ENCODE measurements around the gene NELFB.
A peak's percentile ranks its signal among the peaks of the same experiment; 100 is the strongest.
"Not testable (repeated sequence)": the region's sequence is repeated elsewhere in the genome, so short reads cannot be mapped to it uniquely, and the experiment has no call there.

Gene NELFB

DNA sequence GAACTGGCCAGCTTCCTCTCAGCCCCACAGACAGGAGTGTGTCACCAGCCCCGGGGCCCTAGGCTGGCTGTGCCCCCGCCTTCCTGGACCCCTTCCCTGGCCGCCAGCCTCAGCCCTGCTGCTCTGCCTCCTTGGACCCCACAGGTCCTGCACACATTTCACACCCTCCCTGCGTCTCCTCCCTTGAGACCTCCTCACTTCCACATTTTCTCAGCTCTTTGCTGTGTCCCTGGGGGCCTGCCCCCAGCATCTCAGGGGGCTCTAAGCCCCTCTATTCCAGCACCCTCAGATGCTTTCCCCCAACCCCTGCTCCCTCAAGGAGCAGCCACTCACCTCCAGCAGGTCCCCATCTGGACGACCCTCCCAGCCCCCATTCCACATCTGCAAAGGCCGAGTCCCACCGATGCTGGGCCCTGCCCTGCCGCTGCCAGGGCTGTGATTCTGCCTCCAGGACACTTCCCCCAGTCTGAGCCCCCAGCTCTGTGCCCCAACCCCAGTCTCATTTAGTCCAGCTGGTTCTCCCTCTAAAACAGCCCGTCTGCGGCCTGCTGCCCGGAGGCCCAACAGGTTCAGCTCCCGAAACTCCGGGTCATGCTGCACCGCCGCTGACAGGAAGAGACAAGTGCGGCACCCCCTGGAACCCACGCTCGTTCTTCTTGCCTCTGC, 20.2 kb upstream of the NELFB start:
- no peak for DNase-seq (ENCODE audit: low read depth)

DNA sequence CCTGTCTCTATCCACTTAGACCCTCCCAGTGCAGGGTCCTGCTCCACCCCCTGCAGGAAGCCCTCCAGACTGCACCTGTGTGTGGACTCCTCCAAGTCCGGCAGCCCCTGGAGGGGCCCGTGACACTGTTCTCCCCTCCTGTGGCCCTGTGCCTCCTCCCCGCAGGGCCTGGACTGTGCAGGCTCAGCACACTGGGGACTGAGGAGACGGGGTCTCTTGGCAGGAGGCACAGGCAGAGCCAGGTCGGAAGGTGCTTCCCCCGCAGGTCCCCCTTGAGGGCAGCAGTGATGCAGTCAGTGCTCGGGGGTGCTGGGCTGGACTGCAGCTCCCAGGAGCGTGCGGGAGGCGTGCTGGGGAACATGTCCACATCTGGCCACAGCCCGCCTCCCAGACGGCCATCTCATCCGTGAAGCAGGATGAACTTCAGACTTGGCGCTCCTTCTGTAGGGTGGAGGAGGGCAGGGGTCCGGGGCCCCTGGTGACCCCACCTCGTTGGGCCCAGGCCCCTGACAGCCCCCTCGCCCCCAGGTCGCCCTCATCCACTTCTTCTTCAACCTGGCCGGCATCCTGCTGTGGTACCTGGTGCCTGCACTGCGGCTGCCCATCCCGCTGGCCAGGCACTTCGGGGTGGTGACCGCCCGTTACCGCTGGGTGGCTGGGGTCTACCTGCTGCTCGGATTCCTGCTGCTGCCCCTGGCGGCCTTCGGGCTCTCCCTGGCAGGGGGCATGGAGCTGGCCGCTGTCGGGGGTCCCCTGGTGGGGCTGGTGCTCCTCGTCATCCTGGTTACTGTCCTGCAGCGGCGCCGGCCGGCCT, 19.5 kb upstream of the NELFB start:
- DNase-seq (ENCODE audit: low read depth), result no peak

DNA sequence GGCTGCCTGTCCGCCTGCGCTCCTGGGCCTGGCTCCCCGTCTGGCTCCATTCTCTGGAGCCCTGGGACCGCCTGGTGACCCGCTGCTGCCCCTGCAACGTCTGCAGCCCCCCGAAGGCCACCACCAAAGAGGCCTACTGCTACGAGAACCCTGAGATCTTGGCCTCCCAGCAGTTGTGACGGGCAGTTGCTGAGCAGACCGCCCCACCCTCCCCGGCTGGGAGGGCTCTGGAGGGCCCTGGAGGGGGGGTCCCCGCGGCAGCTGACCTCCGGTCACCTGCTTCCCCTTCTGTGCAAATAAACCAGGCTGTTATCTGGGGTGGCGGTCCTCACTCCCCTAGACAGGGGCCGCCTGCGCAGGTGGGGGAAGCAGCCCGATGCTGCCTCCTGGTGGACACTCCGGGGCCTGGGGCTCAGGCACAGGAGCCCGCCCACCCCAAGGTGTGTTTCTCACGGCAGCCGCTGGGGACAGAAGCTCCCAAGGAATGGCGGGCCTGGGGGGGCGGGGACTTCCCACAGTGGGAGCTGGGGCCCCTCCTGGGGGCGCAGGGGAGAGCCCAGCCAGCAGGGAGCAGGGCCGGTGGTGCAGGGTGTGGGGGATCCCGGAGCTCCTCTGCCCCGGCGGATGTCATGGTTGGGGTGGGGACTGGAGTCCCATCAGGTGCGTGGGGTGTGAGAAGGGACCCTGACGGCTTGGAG, 18.7 kb upstream of the NELFB start:
- DNase-seq (ENCODE audit: low read depth), result peak; percentile 79

DNA sequence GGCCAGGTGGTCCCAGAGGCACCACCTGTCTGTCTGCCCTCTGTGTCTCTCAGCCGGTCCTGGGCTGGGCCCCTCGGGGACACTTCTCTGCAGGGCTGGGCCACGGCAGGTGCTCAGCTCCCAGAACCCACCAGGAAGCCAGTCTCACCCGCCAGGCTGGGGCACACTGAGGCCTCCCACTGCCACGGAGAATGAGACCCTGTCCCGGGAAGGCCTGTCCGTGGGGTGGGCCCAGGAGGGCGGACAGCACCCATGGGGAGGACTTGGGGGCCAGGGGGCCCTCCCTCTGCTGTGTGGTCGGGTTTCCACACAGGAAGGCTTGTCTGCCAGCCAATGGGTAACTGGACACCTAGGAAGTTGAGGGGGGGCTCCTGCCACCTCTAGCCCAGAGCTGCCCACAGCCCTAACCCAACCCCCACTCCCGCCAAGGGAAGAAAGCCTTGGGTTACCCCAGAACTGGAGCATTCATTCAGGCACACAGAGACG, 18.1 kb upstream of the NELFB start:
- no peak for DNase-seq (ENCODE audit: low read depth)

DNA sequence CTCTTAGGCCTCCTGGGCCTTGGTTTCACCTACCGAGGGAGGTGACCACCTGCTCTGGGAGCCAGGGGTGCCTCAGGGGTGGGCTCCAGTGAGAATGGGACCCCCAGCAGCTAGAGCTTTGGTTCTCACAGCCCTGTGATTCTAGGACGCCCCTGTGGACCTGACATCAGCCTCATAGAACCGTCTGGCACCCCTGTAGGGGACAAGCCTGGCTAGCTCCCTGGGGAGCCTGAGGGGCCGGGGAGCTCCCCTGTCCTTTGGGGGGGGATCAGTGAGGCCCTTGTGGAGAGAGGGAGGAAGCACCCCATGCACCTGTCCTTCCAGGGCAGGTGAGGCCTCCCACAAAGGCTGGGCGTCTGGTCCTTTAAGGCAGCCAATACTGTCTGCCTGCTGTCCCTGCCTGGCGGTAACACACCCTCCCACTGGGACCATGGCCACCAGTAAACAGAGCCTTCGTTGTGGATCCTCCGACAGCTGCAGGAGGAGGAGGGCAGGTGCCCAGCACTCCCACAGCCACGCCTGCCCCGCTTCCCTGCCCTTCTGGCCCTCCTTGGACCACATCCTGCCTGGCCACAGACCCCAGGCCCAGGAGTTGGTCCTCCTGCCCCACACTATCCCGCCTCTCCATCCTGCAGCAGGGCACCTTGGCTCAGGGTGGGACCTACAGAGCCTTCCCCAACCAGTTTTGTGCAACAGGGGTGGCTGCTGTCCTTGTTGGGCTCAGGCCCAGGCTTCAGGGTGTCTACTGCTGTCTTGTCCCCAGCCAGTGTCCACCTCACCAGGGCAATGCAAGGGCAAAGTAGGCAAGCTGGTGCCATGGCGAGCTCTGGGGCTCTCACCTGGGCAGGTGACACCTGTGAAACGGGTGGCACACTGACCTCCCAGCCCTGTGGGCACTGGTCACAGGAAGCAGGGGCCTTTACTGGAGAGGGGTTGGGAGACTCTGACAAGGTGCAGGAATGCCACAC, 17.1 kb upstream of the NELFB start:
- DNase-seq (ENCODE audit: low read depth), result no peak

DNA sequence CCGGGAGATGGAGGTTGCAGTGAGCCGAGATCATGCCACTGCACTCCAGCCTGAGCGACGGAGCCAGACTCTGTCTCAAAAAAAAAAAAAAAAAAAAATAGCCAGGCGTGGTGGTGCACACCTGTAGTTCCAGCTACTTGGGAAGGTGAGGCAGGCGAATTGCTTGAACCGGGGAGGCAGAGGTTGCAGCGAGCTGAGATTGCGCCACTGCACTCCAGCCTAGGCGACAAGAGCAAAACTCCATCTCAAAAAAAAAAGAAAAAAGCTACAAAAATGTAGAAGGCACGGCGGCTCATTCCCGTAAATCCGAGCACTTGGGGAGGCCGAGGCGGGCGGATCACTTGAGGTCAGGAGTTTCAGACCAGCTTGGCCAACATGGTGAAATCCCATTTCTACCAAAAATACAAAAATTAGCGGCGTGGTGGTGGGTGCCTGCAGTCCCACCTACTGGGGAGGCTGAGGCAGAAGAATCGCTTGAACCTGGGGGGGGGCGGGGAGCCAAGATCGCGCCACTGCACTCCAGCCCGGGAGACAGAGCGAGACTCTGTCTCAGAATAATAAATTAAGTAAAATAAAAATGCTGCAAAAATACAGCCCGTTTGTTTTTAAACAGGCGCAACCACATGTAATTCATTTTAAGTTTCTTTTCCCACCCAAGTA, 15.5 kb upstream of the NELFB start:
- DNase-seq (ENCODE audit: low read depth), result not testable (repeated sequence)

DNA sequence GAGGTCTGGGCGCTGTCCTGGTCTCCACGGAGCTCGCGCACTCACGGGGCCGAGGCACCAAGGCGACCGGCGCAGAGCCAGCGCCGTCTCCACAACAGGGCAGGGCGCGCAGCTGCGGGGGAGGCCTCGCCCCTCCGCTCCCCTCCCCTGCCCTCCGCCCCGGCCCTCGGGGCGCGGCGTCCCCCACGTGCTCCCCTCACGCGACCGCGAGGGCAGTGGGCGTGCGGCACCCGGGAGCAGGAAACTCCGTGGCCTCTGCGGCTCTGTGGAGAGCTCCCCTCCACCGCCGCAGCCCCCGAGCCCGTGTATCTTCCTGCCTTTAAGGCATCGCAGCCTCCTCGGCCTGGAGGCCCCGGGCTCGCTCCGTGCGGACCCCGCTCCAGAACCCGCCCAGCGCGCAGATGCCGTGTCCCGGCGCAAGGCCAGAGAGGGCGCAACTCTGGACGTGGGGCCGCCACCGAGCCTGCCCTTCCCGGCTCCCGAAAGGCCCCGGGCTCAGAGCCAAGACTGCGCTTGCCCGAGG, 14.7 kb upstream of the NELFB start:
- DNase-seq (ENCODE audit: low read depth), result no peak

DNA sequence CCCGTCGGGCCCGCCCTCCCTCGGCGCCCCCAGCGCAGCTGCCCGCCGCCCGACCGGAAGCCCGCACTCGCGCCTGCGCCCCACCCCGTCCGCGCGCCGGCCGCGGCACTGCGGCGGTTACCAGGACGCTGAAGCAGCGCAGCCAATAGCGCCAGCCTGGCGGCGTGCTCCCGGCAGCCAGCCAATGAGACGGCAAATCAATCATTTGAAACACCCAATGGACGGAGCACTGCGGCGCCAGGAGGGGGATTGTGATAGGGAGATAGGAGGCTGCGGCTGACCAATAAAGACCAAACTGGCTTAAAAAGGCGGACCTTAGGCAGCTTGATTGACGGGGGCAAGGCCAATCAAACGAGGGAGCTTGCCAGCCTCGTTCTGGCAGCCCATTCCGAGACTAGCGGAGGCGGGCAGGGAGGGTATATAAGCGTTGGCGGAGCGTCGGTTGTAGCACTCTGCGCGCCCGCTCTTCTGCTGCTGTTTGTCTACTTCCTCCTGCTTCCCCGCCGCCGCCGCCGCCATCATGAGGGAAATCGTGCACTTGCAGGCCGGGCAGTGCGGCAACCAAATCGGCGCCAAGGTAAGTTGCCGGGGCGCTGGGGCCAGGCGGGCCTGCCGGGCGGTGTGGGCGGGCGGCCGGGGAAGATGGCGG, 14.2 kb upstream of the NELFB start, which contains the start of gene TUBB4B:
Gene TUBB4B (plus strand): TSS at position 447 of the 649 bp plus-strand sequence. CDS start 74 bp downstream, at position 521.
- peak; percentile 90 for DNase-seq (ENCODE audit: low read depth)

DNA sequence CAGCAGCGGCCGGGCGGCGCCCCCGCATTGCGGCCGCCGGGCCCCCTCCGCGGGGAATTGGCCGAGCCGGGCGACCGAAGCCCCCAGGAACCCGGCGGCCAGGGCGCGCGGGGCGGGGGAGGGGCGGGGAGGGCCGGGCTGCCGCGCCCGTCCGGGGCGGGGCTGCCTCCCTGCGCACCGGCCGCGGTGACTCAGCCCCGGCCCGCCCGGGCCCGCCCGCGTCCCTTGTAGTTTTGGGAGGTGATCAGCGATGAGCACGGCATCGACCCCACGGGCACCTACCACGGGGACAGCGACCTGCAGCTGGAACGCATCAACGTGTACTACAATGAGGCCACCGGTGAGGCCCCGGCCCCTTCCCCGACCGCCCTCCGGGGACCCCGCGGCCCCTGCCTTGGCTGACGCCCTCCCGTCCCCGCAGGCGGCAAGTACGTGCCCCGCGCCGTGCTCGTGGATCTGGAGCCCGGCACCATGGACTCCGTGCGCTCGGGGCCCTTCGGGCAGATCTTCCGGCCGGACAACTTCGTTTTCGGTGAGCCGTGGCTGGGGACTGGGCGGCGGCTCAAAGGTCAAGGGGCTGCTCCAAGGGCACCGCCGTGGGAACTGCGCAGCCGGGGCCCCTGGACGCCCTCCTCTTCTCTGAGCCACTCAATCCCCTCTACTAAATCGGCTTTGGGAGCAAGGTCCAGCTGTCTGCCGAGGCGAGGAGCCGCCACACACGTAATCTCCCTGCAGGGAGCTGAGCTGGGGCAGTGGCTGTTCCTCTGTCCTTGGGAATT, 13.4 kb upstream of the NELFB start:
- peak; percentile 49 for DNase-seq (ENCODE audit: low read depth)

DNA sequence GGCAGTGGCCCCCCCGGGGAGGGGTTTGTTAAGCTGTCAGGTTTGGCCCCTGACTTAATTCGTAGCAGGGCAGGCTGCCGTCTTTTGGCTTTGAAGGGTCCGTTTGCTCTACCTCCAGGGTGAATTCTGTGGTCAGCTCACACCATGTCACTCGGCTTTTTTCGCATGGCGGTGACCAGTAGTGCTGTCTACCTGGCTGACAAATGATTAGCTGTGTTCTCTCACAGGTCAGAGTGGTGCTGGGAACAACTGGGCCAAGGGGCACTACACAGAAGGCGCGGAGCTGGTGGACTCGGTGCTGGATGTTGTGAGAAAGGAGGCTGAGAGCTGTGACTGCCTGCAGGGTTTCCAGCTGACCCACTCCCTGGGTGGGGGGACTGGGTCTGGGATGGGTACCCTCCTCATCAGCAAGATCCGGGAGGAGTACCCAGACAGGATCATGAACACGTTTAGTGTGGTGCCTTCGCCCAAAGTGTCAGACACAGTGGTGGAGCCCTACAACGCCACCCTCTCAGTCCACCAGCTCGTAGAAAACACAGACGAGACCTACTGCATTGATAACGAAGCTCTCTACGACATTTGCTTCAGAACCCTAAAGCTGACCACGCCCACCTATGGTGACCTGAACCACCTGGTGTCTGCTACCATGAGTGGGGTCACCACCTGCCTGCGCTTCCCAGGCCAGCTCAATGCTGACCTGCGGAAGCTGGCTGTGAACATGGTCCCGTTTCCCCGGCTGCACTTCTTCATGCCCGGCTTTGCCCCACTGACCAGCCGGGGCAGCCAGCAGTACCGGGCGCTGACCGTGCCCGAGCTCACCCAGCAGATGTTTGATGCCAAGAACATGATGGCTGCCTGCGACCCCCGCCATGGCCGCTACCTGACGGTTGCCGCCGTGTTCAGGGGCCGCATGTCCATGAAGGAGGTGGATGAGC, 12.6 kb upstream of the NELFB start:
- no peak for DNase-seq (ENCODE audit: low read depth)

DNA sequence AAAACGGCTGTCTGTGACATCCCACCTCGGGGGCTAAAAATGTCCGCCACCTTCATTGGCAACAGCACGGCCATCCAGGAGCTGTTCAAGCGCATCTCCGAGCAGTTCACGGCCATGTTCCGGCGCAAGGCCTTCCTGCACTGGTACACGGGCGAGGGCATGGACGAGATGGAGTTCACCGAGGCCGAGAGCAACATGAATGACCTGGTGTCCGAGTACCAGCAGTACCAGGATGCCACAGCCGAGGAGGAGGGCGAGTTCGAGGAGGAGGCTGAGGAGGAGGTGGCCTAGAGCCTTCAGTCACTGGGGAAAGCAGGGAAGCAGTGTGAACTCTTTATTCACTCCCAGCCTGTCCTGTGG, 11.9 kb upstream of the NELFB start:
- DNase-seq (ENCODE audit: low read depth), result not testable (repeated sequence)

DNA sequence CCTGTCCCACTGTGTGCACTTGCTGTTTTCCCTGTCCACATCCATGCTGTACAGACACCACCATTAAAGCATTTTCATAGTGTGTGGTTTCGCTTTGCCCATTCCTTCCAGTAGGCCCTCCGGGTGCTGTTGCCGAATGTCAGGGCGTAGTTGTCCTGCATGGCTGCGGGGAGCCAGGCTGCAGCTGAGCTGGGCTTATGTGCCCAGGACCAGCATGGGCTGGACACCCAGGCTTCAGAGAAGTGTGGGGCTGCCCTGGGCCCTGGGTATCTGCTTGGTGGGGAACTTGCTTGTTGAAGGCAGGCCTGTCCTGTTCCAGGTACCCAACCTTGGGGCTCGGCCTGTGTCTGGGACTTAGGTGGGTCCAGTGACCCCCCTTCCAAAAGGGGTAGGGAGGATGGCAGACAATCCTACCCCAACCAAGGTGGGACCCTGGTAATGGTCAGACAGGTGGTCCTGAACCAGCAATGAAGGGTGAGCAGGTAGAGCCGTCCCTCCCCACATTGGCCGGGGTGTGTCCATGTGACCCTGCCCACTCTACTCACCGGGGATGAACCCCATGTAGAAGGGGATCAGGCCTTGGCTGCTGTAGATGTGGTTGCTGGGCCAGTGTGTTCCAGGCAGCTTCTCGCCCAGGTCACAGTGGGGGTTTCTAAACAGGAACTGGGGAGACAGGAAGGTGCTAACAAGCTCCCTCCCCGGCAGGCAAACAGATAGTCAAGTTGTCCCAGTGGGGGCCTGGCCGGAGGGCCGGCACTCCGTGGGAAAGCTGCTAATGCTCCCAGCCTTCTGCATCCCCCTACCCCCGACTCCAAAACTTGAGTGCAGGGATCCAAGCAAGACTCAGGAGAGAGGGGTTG, 11.3 kb upstream of the NELFB start:
- DNase-seq (ENCODE audit: low read depth), result no peak

DNA sequence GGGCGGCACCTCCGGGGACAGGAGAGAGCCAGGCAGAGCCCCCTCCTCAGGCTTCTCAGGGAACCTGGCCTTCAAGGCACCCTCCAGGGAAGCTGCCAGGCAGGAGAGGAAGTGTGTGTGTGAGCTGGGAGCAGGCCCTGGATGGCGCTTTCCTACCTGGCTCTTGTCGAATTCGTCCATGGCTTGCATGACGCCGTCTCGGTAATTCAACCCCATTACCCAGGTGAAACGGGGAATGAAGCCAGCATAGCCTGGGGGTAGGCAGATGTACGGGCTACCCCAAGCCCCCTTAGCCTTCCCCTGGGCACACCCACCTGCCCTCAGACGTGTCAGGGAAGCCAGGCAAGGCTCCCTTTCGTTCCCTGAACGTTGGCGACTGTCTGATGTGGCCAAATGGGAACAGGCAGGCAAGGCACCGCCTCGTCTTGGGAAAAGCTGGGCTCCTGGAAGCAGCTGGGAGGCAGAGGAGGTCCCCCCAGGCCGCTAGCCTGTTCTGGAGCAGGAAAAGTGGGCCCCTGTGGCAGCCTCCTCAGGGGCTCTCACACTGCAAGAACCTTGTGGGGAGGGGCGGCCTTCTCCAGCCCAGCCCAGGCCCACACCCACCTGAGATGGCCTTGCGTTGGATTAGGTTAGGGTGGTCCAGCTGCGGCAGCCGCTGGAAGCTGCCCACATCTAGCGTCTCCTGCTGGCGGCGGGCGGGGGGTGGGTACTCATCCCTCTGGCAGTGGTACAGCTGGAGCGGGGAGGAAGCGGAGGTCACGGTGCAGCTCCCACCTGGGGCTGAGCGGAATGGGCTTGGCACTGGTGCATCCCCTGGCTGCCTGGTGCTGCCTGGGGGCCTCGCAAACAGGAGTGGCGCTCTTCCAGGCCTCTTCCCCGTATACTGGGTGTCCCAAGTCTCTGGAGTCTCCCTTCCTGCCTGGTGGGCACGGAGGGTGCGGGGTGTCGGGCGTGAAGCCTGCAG, 10.4 kb upstream of the NELFB start:
- DNase-seq (ENCODE audit: low read depth), result no peak

DNA sequence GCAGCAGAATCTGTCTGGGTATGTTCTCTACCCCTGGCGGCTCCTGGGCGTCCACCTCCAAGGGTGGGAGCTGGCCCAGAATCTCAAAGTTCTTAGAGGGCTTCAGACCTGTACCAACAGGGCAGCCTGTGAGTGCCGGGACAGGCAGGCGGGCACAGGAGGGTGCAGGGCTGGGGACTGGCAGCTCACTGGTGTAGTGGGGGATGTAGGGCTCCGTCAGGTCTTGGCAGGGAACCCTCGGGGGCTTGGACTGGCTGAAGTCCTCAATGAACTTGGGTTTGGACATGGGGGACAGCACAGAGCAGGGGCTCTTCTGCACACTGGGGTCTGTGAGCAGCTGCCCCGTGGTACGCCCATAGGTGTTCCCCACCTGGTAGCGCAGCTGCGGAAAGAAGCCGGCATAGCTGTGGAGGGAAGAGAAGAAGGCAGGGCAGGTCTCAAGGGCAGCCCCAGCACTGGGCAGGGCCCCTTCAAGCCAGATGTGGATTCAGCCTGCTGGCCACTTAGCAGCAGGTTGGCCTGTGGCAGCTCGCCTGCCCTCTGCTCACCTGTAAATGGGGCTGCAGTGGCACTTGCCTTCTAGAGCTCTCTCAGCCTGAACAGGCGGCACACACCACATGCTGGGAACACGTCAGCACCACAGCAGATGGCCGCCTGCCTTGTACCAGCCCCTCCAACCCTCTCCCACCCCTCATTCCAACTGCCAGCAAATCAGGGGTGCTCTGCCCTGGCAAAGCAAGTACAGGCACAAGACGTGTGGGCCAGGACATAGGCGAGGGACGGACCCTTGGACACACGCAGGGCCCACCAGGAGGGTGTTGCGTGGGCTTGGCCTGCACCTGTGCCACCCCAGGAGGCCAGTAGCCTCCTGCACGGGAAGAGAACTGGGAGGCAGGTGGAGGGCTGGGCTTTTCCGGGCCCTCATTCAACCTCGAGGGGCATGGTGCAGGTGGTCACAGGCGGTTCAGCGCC, 9.4 kb upstream of the NELFB start:
- no peak for DNase-seq (ENCODE audit: low read depth)

Measured in stimulated activated CD8-positive, alpha-beta memory T cell treated with anti-CD3 and anti-CD28 coated beads, Interleukin-15, amount 100 ng/mL, for 24 hours (primary cell).